H9 (cell line): ENCODE data around the gene HIPK3. TPM values are rescaled to one million over a fixed set of nuclear protein-coding genes. Genes with fewer than 3 reads are reported as not detected.

Experiments
- DNase-seq: peaks from one replicate; pipeline ENCODE4 v3.0.0-alpha.2; 2017
- H2AFZ ChIP-seq: one replicate; pipeline ENCODE4 v1.6.1; 2013; ENCODE audit warnings: mild to moderate bottlenecking, low read length, control low read depth, moderate library complexity
- H2AK5ac ChIP-seq: 2 replicates; pipeline ENCODE4 v1.6.1; 2013; ENCODE audit warnings: low read length, control low read depth, mixed read lengths; ENCODE audit not compliant: insufficient read length
- H2BK120ac ChIP-seq: one replicate; pipeline ENCODE4 v1.6.1; 2013; ENCODE audit warnings: low read depth, mild to moderate bottlenecking, low read length, control low read depth, inconsistent platforms; ENCODE audit not compliant: poor library complexity, severe bottlenecking
- H2BK12ac ChIP-seq: 2 replicates; pipeline ENCODE4 v1.6.1; 2013; ENCODE audit warnings: low read length, control low read depth, mixed read lengths, low read depth; ENCODE audit not compliant: insufficient read length
- H2BK15ac ChIP-seq: 2 replicates; pipeline ENCODE4 v1.6.1; 2013; ENCODE audit warnings: low read depth, low read length, control low read depth
- H2BK20ac ChIP-seq: one replicate; pipeline ENCODE4 v1.6.1; 2013; ENCODE audit warnings: low read depth, mild to moderate bottlenecking, low read length, control low read depth, inconsistent platforms; ENCODE audit not compliant: poor library complexity, severe bottlenecking
- H2BK5ac ChIP-seq: 2 replicates; pipeline ENCODE4 v1.6.1; 2013; ENCODE audit warnings: low read length, control low read depth, mixed read lengths; ENCODE audit not compliant: insufficient read length
- H3K14ac ChIP-seq: 2 replicates; pipeline ENCODE4 v1.6.1; 2013; ENCODE audit warnings: low read length, control low read depth; ENCODE audit not compliant: insufficient read depth
- H3K18ac ChIP-seq: 2 replicates; pipeline ENCODE4 v1.6.1; 2013; ENCODE audit warnings: low read depth, mild to moderate bottlenecking, mixed read lengths, low read length, control low read depth; ENCODE audit not compliant: insufficient read length
- H3K23ac ChIP-seq: 2 replicates; pipeline ENCODE4 v1.6.1; 2013; ENCODE audit warnings: low read length, control low read depth, mixed read lengths, low read depth; ENCODE audit not compliant: insufficient read length
- H3K23me2 ChIP-seq: 2 replicates; pipeline ENCODE4 v1.6.1; 2013; ENCODE audit warnings: low read depth, mild to moderate bottlenecking, mixed read lengths, low read length, control low read depth; ENCODE audit not compliant: insufficient read length, poor library complexity, severe bottlenecking
- H3K27ac ChIP-seq: 2 replicates; pipeline ENCODE4 v1.5.1; 2013; ENCODE audit warnings: low read length, control low read depth, mixed read lengths, low read depth; ENCODE audit not compliant: insufficient read length
- H3K27me3 ChIP-seq: 2 replicates; pipeline ENCODE4 v1.6.1; 2013; ENCODE audit warnings: low read length, control low read depth, inconsistent platforms; ENCODE audit not compliant: insufficient read depth
- H3K4ac ChIP-seq: 2 replicates; pipeline ENCODE4 v1.6.1; 2013; ENCODE audit warnings: low read depth, mild to moderate bottlenecking, control low read depth, inconsistent platforms, low read length, moderate library complexity
- H3K4me1 ChIP-seq: 2 replicates; pipeline ENCODE4 v1.6.1; 2013; ENCODE audit warnings: low read length, control low read depth, inconsistent platforms; ENCODE audit not compliant: insufficient read depth
- H3K4me2 ChIP-seq: 2 replicates; pipeline ENCODE4 v1.6.1; 2013; ENCODE audit warnings: low read length, control low read depth, mixed read lengths; ENCODE audit not compliant: insufficient read length, insufficient read depth
- H3K56ac ChIP-seq: 2 replicates; pipeline ENCODE4 v1.6.1; 2013; ENCODE audit warnings: low read depth, mild to moderate bottlenecking, mixed read lengths, low read length, control low read depth; ENCODE audit not compliant: insufficient read length
- H3K79me1 ChIP-seq: 2 replicates; pipeline ENCODE4 v1.6.1; 2013; ENCODE audit warnings: low read depth, mild to moderate bottlenecking, moderate library complexity, low read length, control low read depth, inconsistent platforms; ENCODE audit not compliant: insufficient read depth, poor library complexity, severe bottlenecking
- H3K79me2 ChIP-seq: 2 replicates; pipeline ENCODE4 v1.6.1; 2013; ENCODE audit warnings: low read length, control low read depth, inconsistent platforms; ENCODE audit not compliant: insufficient read depth
- H3K9ac ChIP-seq: 2 replicates; pipeline ENCODE4 v1.6.1; 2013; ENCODE audit warnings: low read length, control low read depth, mixed read lengths; ENCODE audit not compliant: insufficient read length; ENCODE audit errors: extremely low read depth
- H3K9me3 ChIP-seq: one replicate; pipeline ENCODE4 v1.6.1; 2013; ENCODE audit warnings: low read depth, low read length, inconsistent platforms; ENCODE audit not compliant: control insufficient read depth
- H3T11ph ChIP-seq: one replicate; pipeline ENCODE4 v1.6.1; 2013; ENCODE audit warnings: mild to moderate bottlenecking, low read length, control low read depth, inconsistent platforms
- H4K20me1 ChIP-seq: one replicate; pipeline ENCODE4 v1.6.1; 2013; ENCODE audit not compliant: control insufficient read depth, insufficient read length, insufficient read depth
- H4K5ac ChIP-seq: 2 replicates; pipeline ENCODE4 v1.6.1; 2013; ENCODE audit warnings: low read depth, mild to moderate bottlenecking, mixed read lengths, low read length, control low read depth; ENCODE audit not compliant: insufficient read length
- H4K8ac ChIP-seq: replicated peaks from 2 replicates; pipeline ENCODE4 v1.6.1; 2013; ENCODE audit warnings: low read length, control low read depth, mixed read lengths, low read depth; ENCODE audit not compliant: insufficient read length
- H4K91ac ChIP-seq: 2 replicates; pipeline ENCODE4 v1.6.1; 2013; ENCODE audit warnings: low read depth, mild to moderate bottlenecking, moderate library complexity, mixed read lengths, low read length, control low read depth; ENCODE audit not compliant: insufficient read length
- H3K27ac Mint-ChIP-seq, 3 experiments: 2 replicates in 2 of 3; 3 replicates in 1 of 3; pipeline ENCODE4 v1.8.0; 2020 to 2021; ENCODE audit warnings: mixed read lengths in 3 of 3, mild to moderate bottlenecking in 1 of 3, moderate library complexity in 1 of 3
- H3K27me3 Mint-ChIP-seq: 2 replicates; pipeline ENCODE4 v1.8.0; 2021; ENCODE audit warnings: low read depth, mild to moderate bottlenecking, moderate library complexity, mixed read lengths
- H3K36me3 Mint-ChIP-seq, 3 experiments: 2 replicates in 2 of 3; 3 replicates in 1 of 3; pipeline ENCODE4 v1.8.0; 2020 to 2021; ENCODE audit warnings: low read depth in 3 of 3, mixed read lengths in 3 of 3; ENCODE audit not compliant: insufficient read depth in 1 of 3
- H3K4me1 Mint-ChIP-seq, 2 experiments: 2 replicates each; pipeline ENCODE4 v1.8.0; 2020; ENCODE audit warnings: mixed read lengths in 2 of 2
- H3K4me3 Mint-ChIP-seq, 2 experiments: 2 replicates in 1 of 2; 3 replicates in 1 of 2; pipeline ENCODE4 v1.8.0; 2020 to 2021; ENCODE audit warnings: mild to moderate bottlenecking in 2 of 2, mixed read lengths in 2 of 2, moderate library complexity in 1 of 2
- H3K9me3 Mint-ChIP-seq, 2 experiments: 2 replicates in 1 of 2; 3 replicates in 1 of 2; pipeline ENCODE4 v1.8.0; 2020; ENCODE audit warnings: mild to moderate bottlenecking in 2 of 2, mixed read lengths in 2 of 2, moderate library complexity in 1 of 2
- CTCF ChIP-seq: fragments of 200-600 bp; sonication (generic); conservative IDR thresholded peaks from 3 replicates; pipeline ENCODE4 v1.8.0; 2021; ENCODE audit warnings: antibody characterized with exemption, mild to moderate bottlenecking
- WGBS: extraction: QIAGEN DNeasy Blood & Tissue Kit; methylation state at CpG from one replicate; pipeline ENCODE4 v1.1.7; 2013; ENCODE audit warnings: missing lambda C conversion rate, low lambda C conversion rate, mixed read lengths; ENCODE audit not compliant: insufficient read length; ENCODE audit errors: extremely low coverage; 5-methylcytosine and 5-hydroxymethylcytosine counted together
- total RNA-seq: library from RNA; stranded (reverse); gene quantifications from 2 replicates; pipeline ENCODE4 v1.2.1, GENCODE V29; 2021

The HIPK3 gene
- total RNA-seq, 1 experiment from 2014 or later: 23.4 TPM

DNA sequence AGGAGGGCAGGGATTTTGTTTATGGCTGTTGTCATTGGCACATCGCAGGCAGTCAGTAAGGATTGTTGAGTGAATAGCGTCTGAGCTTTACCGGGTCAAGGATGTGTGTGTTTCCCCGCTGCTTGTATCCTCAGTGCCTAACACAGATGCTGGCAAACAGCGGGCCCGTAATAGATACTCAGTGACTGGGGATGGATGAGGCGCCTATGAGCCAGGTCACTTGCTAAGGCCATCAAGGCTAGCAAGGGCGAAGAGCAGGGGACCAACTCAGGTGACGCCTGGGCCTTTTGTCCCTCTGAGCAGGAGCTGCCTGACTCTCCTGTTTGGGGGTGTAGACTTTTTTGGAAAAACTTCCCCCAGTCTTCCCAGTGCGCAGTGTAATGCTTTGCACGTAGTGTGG, 118.1 kb downstream of the HIPK3 start:
- Histone ChIP-seq H3K4ac (no peak overlapping the region), H2BK5ac (no peak overlapping the region), H2BK20ac (no peak overlapping the region), H2BK120ac (no peak overlapping the region), H3K79me2 (no peaks in the 10 kb centered on the region), H3K56ac (no peak overlapping the region), H3K79me1 (no peaks in the 10 kb centered on the region), H3K18ac (no peak overlapping the region), H3K4me2 (peak overlapping the region; percentile 33), H3K27me3 (peaks cover 7% of the 10 kb centered on the region; the same call in 1 of the 2 replicates), H2BK12ac (no peak overlapping the region), H2BK15ac (no peak overlapping the region), H4K5ac (no peak overlapping the region), H3K4me1 (peaks cover 2% of the 10 kb centered on the region; the same call in 1 of the 2 replicates), H3K14ac (no peak overlapping the region), H4K91ac (no peak overlapping the region), H3K9me3 (no peaks in the 10 kb centered on the region), H3K27ac (no peak overlapping the region), H4K8ac (no peak overlapping the region), H3K23me2 (no peaks in the 10 kb centered on the region), H2AFZ (no peak overlapping the region), H3T11ph (no peak overlapping the region), H3K23ac (no peak overlapping the region), H4K20me1 (no peaks in the 10 kb centered on the region), H2AK5ac (no peak overlapping the region), H3K9ac (no peak overlapping the region)
- DNase-seq: peak; percentile 32
- Mint-ChIP-seq H3K4me1 (peaks cover 16 to 26% of the 10 kb centered on the region in 2 experiments), H3K27ac (no peak overlapping the region), H3K4me3 (peak overlapping the region; percentile 67 to 83), H3K9me3 (no peaks in the 10 kb centered on the region), H3K36me3 (no peaks in the 10 kb centered on the region), H3K27me3 (peaks cover 61% of the 10 kb centered on the region)
- no peak for TF ChIP-seq CTCF
- no CpG with 5 or more reads among the region's 11 CpGs for WGBS
